Uterus (tissue), 2 donors: ENCODE data around the gene CDK1.

Source experiments
- CTCF ChIP-seq, 4 experiments: fragments of 200-600 bp in 2 of 4; fragments of 450-650 bp in 2 of 4; sonication (generic) in 2 of 4; IDR thresholded peaks; one replicate each; pipeline ENCODE4 v1.5.1; 2016 to 2019; ENCODE audit warnings: antibody characterized with exemption in 4 of 4, mild to moderate bottlenecking in 2 of 4, moderate library complexity in 1 of 4
- POLR2A ChIP-seq, 2 donors: fragments of 450-650 bp; IDR thresholded peaks; one replicate each; pipeline ENCODE4 v1.6.1; 2016; ENCODE audit warnings: antibody characterized with exemption in 2 of 2, mild to moderate bottlenecking in 1 of 2, moderate library complexity in 1 of 2

DNA sequence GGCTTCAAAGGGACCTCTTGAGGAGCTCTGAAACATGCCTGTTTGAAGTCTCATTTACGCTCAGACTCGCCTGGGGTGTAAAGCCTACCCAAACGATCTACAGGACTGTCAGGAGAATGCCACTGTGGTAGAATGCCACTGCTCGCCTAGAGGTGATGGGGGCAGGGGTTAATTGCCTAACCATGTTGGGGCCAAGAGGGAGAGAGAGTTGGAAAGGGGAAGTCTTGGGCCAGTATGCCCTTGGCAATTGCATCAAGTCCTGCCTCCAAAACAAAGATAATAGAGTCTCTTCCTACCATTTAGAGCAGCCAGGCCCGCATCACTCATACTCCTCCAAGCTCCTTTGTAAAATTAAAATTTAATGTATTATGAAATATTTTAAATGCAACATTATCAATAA is 25.2 kb downstream of the CDK1 start:
- TF ChIP-seq CTCF (IDR thresholded peaks at IDR 0.05) (no peak), POLR2A (IDR thresholded peaks at IDR 0.05) (no peak)
